ENCODE results near the gene SRGAP3. TPM values are rescaled to one million over a fixed set of nuclear protein-coding genes. Genes with fewer than 3 reads are reported as not detected.

Gene SRGAP3
- total RNA-seq, 1 donor from 2014 or later: 68.6 TPM

- H3K4me3 Mint-ChIP-seq: no peak overlapping the region
- DNase-seq (ENCODE audit: low spot score in 2 of 2, unreplicated experiment in 2 of 2): no peak
- peaks cover 43% of the 10 kb centered on the region for H3K36me3 Mint-ChIP-seq
- peaks cover 7% of the 10 kb centered on the region for H3K9me3 Mint-ChIP-seq
- H3K27me3 Mint-ChIP-seq (ENCODE audit: low read depth): no peaks in the 10 kb centered on the region
- no peaks in the 10 kb centered on the region for H3K4me1 Mint-ChIP-seq
- TF ChIP-seq CTCF (IDR thresholded peaks at IDR 0.05; ENCODE audit: unreplicated experiment): no peak
- H3K27ac Mint-ChIP-seq: no peak overlapping the region
Observed at GRCh38 chr3:9061634-9062033, 187.8 kb downstream of the SRGAP3 start.

GRCh38 chr3:9059489-9060400, 189.7 kb downstream of the SRGAP3 start:
- Mint-ChIP-seq H3K9me3 (peaks cover 7% of the 10 kb centered on the region), H3K4me1 (no peaks in the 10 kb centered on the region), H3K27ac (no peak overlapping the region), H3K4me3 (no peak overlapping the region), H3K36me3 (peaks cover 60% of the 10 kb centered on the region), H3K27me3 (ENCODE audit: low read depth) (no peaks in the 10 kb centered on the region)
- DNase-seq (ENCODE audit: low spot score in 2 of 2, unreplicated experiment in 2 of 2): no peak
- no peak for TF ChIP-seq CTCF (IDR thresholded peaks at IDR 0.05; ENCODE audit: unreplicated experiment)

GRCh38 chr3:9056581-9056980, 192.9 kb downstream of the SRGAP3 start:
- Mint-ChIP-seq H3K9me3 (no peaks in the 10 kb centered on the region), H3K27ac (no peak overlapping the region), H3K4me3 (no peak overlapping the region), H3K4me1 (no peaks in the 10 kb centered on the region), H3K27me3 (ENCODE audit: low read depth) (no peaks in the 10 kb centered on the region), H3K36me3 (peaks cover 68% of the 10 kb centered on the region)
- TF ChIP-seq CTCF (IDR thresholded peaks at IDR 0.05; ENCODE audit: unreplicated experiment): no peak
- no peak for DNase-seq (ENCODE audit: low spot score in 2 of 2, unreplicated experiment in 2 of 2)

GRCh38 chr3:9047452-9048346, 201.7 kb downstream of the SRGAP3 start:
- H3K9me3 Mint-ChIP-seq: no peaks in the 10 kb centered on the region
- H3K36me3 Mint-ChIP-seq: peaks cover 40% of the 10 kb centered on the region
- H3K27me3 Mint-ChIP-seq (ENCODE audit: low read depth): no peaks in the 10 kb centered on the region
- no peak overlapping the region for H3K4me3 Mint-ChIP-seq
- H3K4me1 Mint-ChIP-seq: no peaks in the 10 kb centered on the region
- DNase-seq (ENCODE audit: low spot score in 2 of 2, unreplicated experiment in 2 of 2): no peak
- TF ChIP-seq CTCF (IDR thresholded peaks at IDR 0.05; ENCODE audit: unreplicated experiment): no peak
- no peak overlapping the region for H3K27ac Mint-ChIP-seq

GRCh38 chr3:9045371-9045770, 204.1 kb downstream of the SRGAP3 start:
- no peak for TF ChIP-seq CTCF (IDR thresholded peaks at IDR 0.05; ENCODE audit: unreplicated experiment)
- no peak overlapping the region for H3K4me3 Mint-ChIP-seq
- H3K27ac Mint-ChIP-seq: no peak overlapping the region
- no peaks in the 10 kb centered on the region for H3K4me1 Mint-ChIP-seq
- peaks cover 30% of the 10 kb centered on the region for H3K36me3 Mint-ChIP-seq
- DNase-seq (ENCODE audit: low spot score in 2 of 2, unreplicated experiment in 2 of 2): no peak
- no peaks in the 10 kb centered on the region for H3K27me3 Mint-ChIP-seq (ENCODE audit: low read depth)
- no peaks in the 10 kb centered on the region for H3K9me3 Mint-ChIP-seq
